ENCODE data around the gene HOXA4. TPM values are rescaled to one million over a fixed set of nuclear protein-coding genes. Genes with fewer than 3 reads are reported as not detected.

The HOXA4 gene
- total RNA-seq, 1 donor from 2014 or later = 14.6 TPM

GRCh38 chr7:27145165-27145913 is 14.8 kb upstream of the HOXA4 start:
- no peak for TF ChIP-seq CTCF (conservative IDR thresholded peaks at IDR 0.05; ENCODE audit: low read depth, low read length)
- no peak for DNase-seq (ENCODE audit: low read depth)
- peak overlapping the region; percentile 75 for H3K4me3 ChIP-seq (ENCODE audit: low read depth, low read length)

- DNase-seq (ENCODE audit: low read depth) = no peak
- H3K4me3 ChIP-seq (ENCODE audit: low read depth, low read length) = peak overlapping the region; percentile 75
- TF ChIP-seq CTCF (conservative IDR thresholded peaks at IDR 0.05; ENCODE audit: low read depth, low read length) = no peak
Observed at GRCh38 chr7:27144781-27145164, 14.2 kb upstream of the HOXA4 start.

GRCh38 chr7:27143950-27144780 is 13.6 kb upstream of the HOXA4 start:
- peak overlapping the region; percentile 75 for H3K4me3 ChIP-seq (ENCODE audit: low read depth, low read length)

GRCh38 chr7:27143023-27143949 is 12.7 kb upstream of the HOXA4 start, which contains the start of gene HOXA5:
HOXA5 (minus strand) TSS chr7:27143681; CDS start chr7:27143607, 74 bp downstream.
- TF ChIP-seq CTCF (conservative IDR thresholded peaks at IDR 0.05; ENCODE audit: low read depth, low read length) = peak; percentile 88
- peak within 1 kb of the TSS; percentile 75 for H3K4me3 ChIP-seq (ENCODE audit: low read depth, low read length)
- DNase-seq (ENCODE audit: low read depth) = peak; percentile 90

More at GRCh38 chr7:27143950-27144780, 13.6 kb upstream of the HOXA4 start:
- TF ChIP-seq CTCF (conservative IDR thresholded peaks at IDR 0.05; ENCODE audit: low read depth, low read length) = no peak
- no peak for DNase-seq (ENCODE audit: low read depth)

GRCh38 chr7:27142580-27143022 is 12.0 kb upstream of the HOXA4 start:
- H3K4me3 ChIP-seq (ENCODE audit: low read depth, low read length) = peak overlapping the region; percentile 75
- TF ChIP-seq CTCF (conservative IDR thresholded peaks at IDR 0.05; ENCODE audit: low read depth, low read length) = no peak
- DNase-seq (ENCODE audit: low read depth) = no peak

GRCh38 chr7:27141923-27142579 is 11.5 kb upstream of the HOXA4 start:
- peak overlapping the region; percentile 75 for H3K4me3 ChIP-seq (ENCODE audit: low read depth, low read length)
- peak; percentile 43 for TF ChIP-seq CTCF (conservative IDR thresholded peaks at IDR 0.05; ENCODE audit: low read depth, low read length)
- DNase-seq (ENCODE audit: low read depth) = no peak

All from epithelial cell of proximal tubule (primary cell).